GM12878 (cell line): ENCODE data around the gene PGK2.

Experiments
- BHLHE40 ChIP-seq, 2 experiments: fragments of 450-650 bp in 1 of 2; IDR thresholded peaks; 2 replicates each; pipeline ENCODE4 v1.6.1; 2011 to 2017; ENCODE audit warnings: low read depth in 2 of 2, borderline replicate concordance in 1 of 2, improper control_type of control experiment in 1 of 2, low read length in 1 of 2, mild to moderate bottlenecking in 1 of 2
- CTCF ChIP-seq, 3 experiments: IDR thresholded peaks in 2 of 3; conservative IDR thresholded peaks in 1 of 3; 2 replicates each; pipeline ENCODE4 v1.5.1; 2011; ENCODE audit warnings: low read depth in 3 of 3, low read length in 3 of 3, mild to moderate bottlenecking in 3 of 3, control low read depth in 2 of 3, moderate library complexity in 2 of 3, inconsistent platforms in 1 of 3, mixed read lengths in 1 of 3; ENCODE audit not compliant: control insufficient read depth in 2 of 3, insufficient read depth in 1 of 3; ENCODE audit errors: extremely low read depth in 1 of 3
- MXI1 ChIP-seq: fragments of 150-350 bp; IDR thresholded peaks from 2 replicates; pipeline ENCODE4 v1.6.1; 2011; ENCODE audit warnings: low read depth, mild to moderate bottlenecking, inconsistent platforms, low read length, improper control_type of control experiment
- PML ChIP-seq: IDR thresholded peaks from 2 replicates; pipeline ENCODE4 v1.6.1; 2012; ENCODE audit warnings: low read length, inconsistent platforms
- POLR2A ChIP-seq: IDR thresholded peaks from 2 replicates; pipeline ENCODE4 v1.6.1; 2011; ENCODE audit warnings: low read depth, mild to moderate bottlenecking, low read length
- POU2F2 ChIP-seq: IDR thresholded peaks from 3 replicates; pipeline ENCODE4 v1.6.1; 2011; ENCODE audit warnings: low read depth, mild to moderate bottlenecking, low read length, borderline replicate concordance

- TF ChIP-seq POU2F2, result no peak
- TF ChIP-seq POLR2A, result no peak
- no peak for TF ChIP-seq MXI1
- no peak for TF ChIP-seq CTCF (IDR thresholded peaks at IDR 0.05 in 2 of 3, conservative IDR thresholded peaks at IDR 0.05 in 1 of 3; ENCODE audit: control insufficient read depth in 2 of 3, extremely low read depth in 1 of 3, insufficient read depth in 1 of 3, low read depth in 3 of 3, low read length in 3 of 3)
- no peak for TF ChIP-seq BHLHE40 (IDR thresholded peaks at IDR 0.05; ENCODE audit: borderline replicate concordance in 1 of 2, low read depth in 2 of 2, low read length in 1 of 2)
- no peak for TF ChIP-seq PML
Observed at GRCh38 chr6:49826743-49827406, 39.8 kb upstream of the PGK2 start.
